SHP77 (cell line): Measurements from ENCODE around the gene CCDC40.

Experiments
- DNase-seq, 2 experiments: peaks; one replicate each; lab custom pipeline; 2025; lab: John Stamatoyannopoulos, UW

CCDC40 gene

DNA sequence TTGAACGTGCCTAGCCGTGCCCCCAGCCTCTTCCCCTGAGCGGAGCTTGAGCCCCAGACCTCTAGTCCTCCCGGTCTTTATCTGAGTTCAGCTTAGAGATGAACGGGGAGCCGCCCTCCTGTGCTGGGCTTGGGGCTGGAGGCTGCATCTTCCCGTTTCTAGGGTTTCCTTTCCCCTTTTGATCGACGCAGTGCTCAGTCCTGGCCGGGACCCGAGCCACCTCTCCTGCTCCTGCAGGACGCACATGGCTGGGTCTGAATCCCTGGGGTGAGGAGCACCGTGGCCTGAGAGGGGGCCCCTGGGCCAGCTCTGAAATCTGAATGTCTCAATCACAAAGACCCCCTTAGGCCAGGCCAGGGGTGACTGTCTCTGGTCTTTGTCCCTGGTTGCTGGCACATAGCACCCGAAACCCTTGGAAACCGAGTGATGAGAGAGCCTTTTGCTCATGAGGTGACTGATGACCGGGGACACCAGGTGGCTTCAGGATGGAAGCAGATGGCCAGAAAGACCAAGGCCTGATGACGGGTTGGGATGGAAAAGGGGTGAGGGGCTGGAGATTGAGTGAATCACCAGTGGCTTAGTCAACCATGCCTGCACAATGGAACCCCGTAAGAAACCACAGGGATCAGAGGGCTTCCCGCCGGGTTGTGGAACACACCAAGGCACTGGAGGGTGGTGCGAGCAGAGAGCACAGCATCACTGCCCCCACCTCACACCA, 65.7 kb downstream of the CCDC40 start:
- DNase-seq: peak in 1 of 2 experiments; percentile 34

DNA sequence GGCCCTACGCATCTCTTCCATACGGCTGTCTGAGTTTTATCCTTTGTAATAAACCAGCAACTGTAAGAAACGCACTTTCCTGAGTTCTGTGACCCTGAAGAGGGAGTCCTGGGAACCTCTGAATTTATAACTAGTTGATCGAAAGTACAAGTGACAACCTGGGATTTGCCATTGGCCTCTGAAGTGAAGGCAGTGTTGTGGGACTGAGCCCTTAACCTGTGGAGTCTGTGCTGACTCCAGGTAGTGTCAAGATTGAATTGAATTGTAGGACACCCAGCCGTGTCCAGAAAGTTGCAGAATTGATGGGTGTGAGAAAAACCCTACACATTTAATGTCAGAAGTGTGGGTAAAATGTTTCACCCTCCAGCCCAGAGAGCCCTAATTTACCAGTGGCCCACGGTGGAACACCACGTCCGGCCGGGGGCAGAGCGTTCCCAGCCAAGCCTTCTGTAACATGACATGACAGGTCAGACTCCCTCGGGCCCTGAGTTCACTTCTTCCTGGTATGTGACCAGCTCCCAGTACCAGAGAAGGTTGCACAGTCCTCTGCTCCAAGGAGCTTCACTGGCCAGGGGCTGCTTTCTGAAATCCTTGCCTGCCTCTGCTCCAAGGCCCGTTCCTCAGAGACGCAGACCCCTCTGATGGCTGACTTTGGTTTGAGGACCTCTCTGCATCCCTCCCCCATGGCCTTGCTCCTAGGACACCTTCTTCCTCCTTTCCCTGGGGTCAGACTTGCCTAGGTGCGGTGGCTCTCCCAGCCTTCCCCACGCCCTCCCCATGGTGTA, 66.4 kb downstream of the CCDC40 start:
- DNase-seq: no peak

DNA sequence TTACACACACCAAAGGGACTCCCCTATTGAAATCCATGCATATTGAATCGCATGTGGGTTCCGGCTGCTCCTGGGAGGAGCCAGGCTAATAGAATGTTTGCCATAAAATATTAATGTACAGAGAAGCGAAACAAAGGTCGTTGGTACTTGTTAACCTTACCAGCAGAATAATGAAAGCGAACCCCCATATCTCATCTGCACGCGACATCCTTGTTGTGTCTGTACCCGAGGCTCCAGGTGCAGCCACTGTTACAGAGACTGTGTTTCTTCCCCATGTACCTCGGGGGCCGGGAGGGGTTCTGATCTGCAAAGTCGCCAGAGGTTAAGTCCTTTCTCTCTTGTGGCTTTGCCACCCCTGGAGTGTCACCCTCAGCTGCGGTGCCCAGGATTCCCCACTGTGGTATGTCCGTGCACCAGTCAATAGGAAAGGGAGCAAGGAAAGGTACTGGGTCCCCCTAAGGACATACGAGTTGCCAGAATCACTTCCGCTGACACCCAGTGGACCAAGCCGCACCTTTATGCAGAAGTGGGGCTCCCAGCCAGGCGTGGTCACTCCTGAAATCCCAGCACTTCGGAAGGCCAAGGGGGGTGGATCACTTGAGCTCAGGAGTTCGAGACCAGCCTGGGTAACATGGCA, 67.1 kb downstream of the CCDC40 start:
- no peak for DNase-seq

DNA sequence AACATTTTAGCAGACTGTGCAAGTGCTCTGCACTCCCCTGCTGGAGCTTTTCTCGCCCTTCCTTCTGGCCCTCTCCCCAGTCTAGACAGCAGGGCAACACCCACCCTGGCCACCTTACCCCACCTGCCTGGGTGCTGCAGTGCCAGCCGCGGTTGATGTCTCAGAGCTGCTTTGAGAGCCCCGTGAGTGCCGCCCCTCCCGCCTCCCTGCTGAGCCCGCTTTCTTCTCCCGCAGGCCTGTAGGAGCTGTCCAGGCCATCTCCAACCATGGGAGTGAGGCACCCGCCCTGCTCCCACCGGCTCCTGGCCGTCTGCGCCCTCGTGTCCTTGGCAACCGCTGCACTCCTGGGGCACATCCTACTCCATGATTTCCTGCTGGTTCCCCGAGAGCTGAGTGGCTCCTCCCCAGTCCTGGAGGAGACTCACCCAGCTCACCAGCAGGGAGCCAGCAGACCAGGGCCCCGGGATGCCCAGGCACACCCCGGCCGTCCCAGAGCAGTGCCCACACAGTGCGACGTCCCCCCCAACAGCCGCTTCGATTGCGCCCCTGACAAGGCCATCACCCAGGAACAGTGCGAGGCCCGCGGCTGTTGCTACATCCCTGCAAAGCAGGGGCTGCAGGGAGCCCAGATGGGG, 68.0 kb downstream of the CCDC40 start:
- DNase-seq: no peak

DNA sequence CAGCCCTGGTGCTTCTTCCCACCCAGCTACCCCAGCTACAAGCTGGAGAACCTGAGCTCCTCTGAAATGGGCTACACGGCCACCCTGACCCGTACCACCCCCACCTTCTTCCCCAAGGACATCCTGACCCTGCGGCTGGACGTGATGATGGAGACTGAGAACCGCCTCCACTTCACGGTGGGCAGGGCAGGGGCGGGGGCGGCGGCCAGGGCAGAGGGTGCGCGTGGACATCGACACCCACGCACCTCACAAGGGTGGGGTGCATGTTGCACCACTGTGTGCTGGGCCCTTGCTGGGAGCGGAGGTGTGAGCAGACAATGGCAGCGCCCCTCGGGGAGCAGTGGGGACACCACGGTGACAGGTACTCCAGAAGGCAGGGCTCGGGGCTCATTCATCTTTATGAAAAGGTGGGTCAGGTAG, 68.5 kb downstream of the CCDC40 start:
- DNase-seq: no peak

DNA sequence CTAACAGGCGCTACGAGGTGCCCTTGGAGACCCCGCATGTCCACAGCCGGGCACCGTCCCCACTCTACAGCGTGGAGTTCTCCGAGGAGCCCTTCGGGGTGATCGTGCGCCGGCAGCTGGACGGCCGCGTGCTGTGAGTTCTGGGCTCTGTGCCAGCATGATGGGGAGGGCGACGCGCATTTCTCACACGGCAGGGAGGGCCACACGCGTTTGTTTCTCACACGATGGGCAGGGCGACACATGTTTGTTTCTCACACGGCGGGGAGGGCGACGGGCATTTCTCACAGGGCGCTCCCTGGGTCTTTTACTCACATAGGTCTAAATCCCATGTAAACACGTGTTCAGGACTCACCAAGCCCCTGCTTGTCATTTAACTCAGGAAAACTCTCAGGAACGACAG, 69.3 kb downstream of the CCDC40 start:
- DNase-seq: peak; percentile 33 to 50

DNA sequence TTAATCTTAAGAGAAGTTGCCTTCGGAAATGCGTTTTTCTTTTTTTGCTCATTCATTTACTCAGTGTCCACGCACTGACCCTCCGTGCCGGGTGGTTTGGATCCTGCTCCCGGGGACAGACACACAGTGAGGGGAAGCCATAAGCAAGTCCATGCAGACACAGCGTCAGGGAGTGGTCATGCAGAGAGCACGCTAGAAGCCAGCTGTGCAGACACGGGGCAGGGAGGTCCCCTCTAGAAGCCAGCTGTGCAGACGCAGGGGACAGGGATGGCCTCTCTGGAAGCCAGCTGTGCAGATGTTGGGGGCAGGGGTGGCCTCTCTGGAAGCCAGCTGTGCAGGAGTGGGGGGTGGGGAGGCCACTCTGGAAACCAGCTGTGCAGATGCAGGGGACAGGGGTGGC, 69.7 kb downstream of the CCDC40 start:
- DNase-seq: no peak

DNA sequence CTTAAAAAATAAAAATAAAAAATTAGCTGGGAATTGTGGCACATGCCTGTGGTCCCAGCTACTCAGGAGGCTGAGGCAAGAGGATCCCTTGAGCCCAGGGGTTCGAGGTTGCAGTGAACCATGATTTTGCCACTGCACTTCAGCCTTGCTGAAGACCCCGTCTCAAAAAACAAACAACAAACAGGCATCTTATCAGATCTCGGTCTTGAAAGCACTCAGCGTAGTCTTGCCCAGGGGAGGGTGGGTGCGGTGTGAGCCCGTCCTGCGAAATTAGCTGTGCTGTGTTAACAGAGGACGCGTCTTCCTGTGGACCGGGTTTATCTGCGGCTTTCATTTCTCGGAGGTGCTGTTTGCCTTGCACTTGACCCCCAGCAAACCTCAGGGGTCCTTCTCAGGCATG, 70.3 kb downstream of the CCDC40 start:
- no peak for DNase-seq

DNA sequence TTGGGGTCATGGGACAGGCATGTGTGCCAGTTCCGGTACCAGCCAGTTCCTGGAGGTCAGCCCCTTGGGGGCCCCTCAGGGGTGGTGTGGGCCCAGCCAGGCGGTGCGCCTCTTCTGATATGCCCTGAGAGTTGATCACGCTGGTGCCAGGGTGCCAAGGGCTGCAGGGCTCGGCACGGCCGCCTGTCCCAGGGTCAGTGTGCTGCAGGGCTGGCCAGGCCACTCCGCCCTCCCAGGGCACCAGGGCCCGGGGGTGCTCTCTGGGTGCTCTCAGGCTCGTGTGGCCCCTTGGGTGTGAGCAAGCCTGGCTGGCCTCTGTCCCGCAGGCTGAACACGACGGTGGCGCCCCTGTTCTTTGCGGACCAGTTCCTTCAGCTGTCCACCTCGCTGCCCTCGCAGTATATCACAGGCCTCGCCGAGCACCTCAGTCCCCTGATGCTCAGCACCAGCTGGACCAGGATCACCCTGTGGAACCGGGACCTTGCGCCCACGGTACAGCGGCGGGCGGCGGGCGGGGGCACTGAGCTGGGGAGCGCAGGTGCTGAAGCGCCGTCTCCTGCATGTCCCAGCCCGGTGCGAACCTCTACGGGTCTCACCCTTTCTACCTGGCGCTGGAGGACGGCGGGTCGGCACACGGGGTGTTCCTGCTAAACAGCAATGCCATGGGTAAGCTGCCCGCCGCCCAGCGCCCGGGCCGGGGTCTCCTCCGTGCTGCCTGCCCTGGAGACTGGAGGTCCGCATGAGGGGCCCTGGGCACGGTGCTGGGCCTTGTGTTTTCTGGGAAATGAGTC, 71.0 kb downstream of the CCDC40 start:
- no peak for DNase-seq

DNA sequence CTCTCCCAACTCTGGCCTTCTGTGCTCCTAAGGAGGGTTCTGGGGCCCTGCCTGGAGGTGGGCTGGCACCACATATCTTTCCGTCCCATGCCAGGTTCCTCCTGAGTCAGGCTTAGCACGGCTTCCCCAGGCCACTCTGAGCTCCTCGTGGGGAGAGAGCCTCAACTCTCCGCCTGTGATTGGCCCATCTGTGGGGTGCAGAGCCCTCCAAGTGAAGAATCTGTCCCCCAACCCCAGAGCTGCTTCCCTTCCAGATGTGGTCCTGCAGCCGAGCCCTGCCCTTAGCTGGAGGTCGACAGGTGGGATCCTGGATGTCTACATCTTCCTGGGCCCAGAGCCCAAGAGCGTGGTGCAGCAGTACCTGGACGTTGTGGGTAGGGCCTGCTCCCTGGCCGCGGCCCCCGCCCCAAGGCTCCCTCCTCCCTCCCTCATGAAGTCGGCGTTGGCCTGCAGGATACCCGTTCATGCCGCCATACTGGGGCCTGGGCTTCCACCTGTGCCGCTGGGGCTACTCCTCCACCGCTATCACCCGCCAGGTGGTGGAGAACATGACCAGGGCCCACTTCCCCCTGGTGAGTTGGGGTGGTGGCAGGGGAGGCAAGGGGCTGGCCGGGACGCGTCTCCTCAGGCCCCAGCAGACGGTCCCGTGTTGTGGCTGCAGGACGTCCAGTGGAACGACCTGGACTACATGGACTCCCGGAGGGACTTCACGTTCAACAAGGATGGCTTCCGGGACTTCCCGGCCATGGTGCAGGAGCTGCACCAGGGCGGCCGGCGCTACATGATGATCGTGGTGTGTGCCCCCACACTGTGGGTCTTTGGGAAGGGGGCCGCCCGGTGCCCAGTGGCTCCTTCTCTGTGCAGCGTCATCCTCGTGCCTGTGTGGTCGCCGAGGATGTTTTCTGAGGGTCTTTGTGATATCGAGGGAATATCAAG, 71.9 kb downstream of the CCDC40 start:
- DNase-seq: no peak

DNA sequence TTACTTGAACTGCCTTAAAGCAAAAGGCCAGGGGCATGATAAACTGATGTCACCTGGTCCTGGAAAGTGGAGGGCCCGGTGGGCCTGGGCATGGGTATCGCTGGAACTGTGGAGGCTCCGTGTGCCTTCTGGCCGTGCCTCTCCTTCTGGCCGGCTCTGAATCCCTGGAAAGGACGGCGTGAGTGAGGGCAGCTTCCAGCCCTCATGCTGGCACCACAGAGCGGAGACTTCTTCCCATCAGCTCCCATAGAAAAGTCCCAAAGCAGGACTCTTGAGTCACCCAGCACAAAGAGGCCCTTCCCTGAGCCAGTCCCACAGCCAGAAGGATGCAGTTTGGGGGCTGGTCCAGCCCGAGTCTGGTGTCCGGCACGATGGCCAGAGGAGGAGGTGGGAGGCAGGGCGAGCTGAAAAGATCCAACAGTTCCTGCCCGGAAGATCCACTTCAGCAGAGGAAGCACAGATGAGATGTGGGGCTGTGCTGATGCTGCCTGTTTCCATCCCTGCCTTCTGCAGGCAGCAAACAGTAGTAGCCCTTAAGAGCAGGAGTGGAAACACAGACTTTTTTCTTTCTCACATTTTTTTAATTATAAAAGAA, 72.7 kb downstream of the CCDC40 start:
- no peak for DNase-seq

DNA sequence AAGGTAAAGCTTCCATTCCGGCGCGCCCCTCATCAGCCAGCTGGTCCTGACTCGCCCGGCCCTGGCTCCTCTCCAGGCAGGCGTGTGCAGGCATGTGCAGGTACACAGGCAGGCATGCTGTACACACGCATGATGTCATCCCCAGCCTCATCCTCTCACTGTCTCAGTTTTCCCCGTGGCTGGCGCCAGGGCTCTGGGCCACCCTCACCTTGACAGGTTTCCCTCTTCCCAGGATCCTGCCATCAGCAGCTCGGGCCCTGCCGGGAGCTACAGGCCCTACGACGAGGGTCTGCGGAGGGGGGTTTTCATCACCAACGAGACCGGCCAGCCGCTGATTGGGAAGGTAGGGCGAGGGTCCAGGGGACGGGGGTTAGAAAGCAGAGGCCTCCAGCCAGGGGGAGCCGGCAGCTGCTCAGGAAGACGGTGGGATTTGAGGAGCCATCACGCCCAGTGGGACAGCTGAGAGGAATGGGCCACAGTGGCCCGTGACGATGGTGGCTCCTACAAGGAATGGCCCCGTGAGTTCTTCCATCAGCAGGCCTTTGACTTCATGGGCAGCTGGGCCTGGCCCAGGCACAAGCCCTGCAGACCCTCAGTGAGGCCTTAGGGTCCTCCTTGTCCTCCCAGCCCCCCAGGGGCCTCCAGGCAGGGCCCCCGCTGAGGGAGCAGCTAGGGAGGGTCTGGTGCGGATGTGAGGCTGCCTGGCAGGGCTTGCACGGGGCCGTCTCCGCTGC, 73.4 kb downstream of the CCDC40 start:
- peak in 1 of 2 experiments; percentile 40 for DNase-seq

DNA sequence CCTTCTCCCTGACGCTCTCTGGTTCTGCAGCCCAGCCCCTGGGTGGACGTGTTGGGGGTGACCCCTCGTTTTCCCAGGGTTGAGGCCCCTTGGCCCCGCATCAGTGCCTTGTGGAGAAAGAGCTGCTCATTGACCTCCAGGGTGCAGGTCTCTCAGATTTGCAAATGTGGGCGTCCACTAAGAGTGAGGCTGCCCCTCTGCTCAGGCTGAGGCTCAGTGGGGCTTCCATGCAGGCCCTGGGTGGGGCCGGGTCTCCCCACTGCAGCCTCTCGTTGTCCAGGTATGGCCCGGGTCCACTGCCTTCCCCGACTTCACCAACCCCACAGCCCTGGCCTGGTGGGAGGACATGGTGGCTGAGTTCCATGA, 74.0 kb downstream of the CCDC40 start:
- DNase-seq: no peak

DNA sequence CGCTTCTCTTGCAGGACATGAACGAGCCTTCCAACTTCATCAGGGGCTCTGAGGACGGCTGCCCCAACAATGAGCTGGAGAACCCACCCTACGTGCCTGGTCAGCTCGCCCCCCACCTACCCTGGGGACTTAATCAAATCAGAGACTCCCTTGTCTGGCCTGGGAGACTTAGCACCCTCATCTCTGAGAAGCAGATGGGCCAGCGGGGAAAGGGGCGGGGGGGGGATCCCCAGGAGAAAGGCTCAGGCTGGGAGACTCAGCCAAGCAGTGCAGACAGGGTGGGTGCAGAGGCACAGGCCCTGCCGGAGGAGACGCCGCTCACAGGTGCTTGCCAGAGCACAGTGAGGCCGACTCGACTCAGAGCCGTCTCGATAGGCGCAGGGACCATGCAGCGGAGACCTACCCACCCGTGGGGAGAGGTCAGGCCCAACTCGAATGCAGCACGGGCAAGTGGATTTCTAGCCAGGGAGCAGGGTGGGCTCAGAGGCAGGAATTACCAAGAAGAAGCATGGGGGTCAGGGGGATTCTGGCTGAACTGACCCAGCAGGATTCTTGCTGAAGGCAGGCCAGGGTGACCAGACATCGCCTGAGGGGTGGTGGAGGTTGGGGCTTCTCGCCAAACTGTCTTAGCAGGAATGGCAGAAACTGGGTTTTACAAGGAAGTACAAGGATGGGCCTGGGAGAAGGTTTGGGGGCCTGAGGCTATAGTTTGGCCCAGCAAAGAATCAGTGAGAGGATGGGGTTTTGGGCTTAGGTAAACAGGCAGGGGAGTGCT, 74.7 kb downstream of the CCDC40 start:
- no peak for DNase-seq

DNA sequence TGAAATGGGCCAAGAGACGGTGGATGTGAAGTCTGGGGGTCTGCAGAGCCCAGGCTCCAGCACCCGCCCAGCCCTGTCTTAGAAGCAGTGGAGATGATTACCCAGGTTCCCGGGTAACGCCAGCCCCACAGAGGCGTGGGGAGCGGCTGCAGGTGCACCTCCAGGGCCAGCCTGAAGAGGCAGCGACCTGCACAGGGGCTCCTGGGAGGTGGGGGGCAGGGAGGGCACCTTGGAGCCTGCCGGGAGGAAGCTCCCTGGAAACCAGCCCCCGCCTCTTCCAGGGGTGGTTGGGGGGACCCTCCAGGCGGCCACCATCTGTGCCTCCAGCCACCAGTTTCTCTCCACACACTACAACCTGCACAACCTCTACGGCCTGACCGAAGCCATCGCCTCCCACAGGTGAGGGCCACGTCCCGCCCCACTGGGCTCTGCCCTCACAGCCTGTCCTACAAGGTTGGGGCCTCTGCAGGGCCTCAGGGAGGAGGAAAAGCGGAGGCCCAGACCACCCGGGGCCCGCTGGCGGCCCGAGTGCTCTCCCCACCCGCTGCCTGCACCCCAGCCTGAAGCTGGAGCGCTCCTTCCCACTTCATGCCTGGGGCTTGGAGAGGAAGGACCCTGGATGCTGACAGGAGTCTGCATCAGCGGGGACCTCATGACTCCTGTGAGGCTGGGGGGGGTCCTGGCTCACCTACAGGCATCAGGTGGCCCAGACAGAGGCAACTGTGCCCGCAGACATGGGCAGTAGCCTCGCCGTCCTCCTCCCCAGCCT, 75.4 kb downstream of the CCDC40 start:
- DNase-seq: no peak

DNA sequence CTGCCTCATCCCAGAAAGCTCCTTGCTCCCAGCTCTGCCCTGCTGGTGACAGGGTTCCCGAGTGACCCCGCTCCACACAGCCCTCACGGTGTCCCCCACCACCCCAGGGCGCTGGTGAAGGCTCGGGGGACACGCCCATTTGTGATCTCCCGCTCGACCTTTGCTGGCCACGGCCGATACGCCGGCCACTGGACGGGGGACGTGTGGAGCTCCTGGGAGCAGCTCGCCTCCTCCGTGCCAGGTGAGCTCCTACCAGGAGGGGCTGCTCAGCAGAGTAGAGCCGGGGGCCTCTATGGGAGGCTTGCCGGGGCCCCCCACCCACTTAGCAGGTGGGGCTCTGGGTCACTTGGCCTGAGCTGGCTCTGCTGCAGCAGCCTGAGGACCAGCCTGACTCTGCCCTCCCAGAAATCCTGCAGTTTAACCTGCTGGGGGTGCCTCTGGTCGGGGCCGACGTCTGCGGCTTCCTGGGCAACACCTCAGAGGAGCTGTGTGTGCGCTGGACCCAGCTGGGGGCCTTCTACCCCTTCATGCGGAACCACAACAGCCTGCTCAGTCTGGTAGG, 76.1 kb downstream of the CCDC40 start:
- no peak for DNase-seq

DNA sequence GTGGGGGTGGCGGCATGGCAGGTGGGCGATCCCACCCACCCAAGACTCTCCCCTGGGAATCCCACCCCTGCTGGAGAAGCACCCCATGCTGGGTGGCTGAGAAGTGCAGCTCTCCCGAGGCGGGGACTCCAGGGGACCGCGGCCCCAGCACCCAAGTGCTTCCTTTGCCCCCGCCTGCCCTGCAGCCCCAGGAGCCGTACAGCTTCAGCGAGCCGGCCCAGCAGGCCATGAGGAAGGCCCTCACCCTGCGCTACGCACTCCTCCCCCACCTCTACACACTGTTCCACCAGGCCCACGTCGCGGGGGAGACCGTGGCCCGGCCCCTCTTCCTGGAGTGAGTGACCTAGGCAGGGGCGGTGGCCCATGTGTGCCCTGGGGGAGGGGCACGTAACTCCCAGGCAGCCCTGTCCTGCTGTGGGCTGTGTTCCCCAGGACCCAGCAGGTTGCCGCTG, 76.6 kb downstream of the CCDC40 start:
- DNase-seq: no peak

DNA sequence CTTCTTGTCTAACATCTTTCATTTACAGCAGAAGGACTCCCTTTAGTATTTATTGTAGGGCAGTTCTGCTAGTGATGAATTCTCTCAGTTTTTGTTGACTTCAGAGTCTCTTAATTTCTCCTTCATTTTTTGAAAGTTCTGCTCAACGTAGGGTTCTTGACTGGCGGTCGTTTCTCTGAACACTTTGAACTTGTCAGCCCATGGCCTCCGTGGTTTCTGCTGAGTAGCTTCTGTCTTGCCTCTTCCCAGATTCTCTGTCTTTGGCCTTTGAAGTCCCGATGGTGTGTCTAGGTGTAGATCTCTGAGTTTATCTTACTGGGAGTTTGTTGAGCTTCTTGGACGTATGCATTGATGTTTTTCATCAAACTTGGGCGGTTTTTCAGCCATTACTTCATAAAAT, 78.3 kb downstream of the CCDC40 start:
- DNase-seq: no peak
